ENCODE results near the gene ELMO1. TPM values are rescaled to one million over a fixed set of nuclear protein-coding genes. Genes with fewer than 3 reads are reported as not detected.

ELMO1 gene
- total RNA-seq, 1 experiment from 2014 or later: 7.8 TPM

GRCh38 chr7:37249240-37249639 lies 199.4 kb downstream of the ELMO1 start:
- Histone ChIP-seq H3K27me3 (ENCODE audit: insufficient read depth, low read length) (no peaks in the 10 kb centered on the region), H2AFZ (ENCODE audit: low read length) (no peak overlapping the region), H3K4me1 (ENCODE audit: insufficient read depth, low read length) (peaks cover 9% of the 10 kb centered on the region; the same call in 1 of the 2 replicates), H2BK12ac (ENCODE audit: insufficient read length, low read depth, low read length) (no peak overlapping the region), H3T11ph (ENCODE audit: low read length) (no peak overlapping the region), H2BK15ac (ENCODE audit: low read depth, low read length) (no peak overlapping the region), H3K23ac (ENCODE audit: insufficient read length, low read depth, low read length) (no peak overlapping the region), H3K9ac (ENCODE audit: extremely low read depth, insufficient read length, low read length) (no peak overlapping the region), H4K5ac (ENCODE audit: insufficient read length, low read depth, low read length) (no peak overlapping the region), H2AK5ac (ENCODE audit: insufficient read length, low read length) (no peak overlapping the region), H2BK5ac (ENCODE audit: insufficient read length, low read length) (no peak overlapping the region), H3K9me3 (ENCODE audit: control insufficient read depth, low read depth, low read length) (no peaks in the 10 kb centered on the region), H3K56ac (ENCODE audit: insufficient read length, low read depth, low read length) (no peak overlapping the region), H4K91ac (ENCODE audit: insufficient read length, low read depth, low read length) (no peak overlapping the region), H3K27ac (ENCODE audit: insufficient read length, low read depth, low read length) (peak overlapping the region; percentile 99), H3K4ac (ENCODE audit: low read depth, low read length) (no peak overlapping the region), H3K4me2 (ENCODE audit: insufficient read depth, insufficient read length, low read length) (no peak overlapping the region), H2BK20ac (ENCODE audit: low read depth, low read length, poor library complexity, severe bottlenecking) (no peak overlapping the region), H3K23me2 (ENCODE audit: insufficient read length, low read depth, low read length, poor library complexity, severe bottlenecking) (no peaks in the 10 kb centered on the region), H4K20me1 (ENCODE audit: control insufficient read depth, insufficient read depth, insufficient read length) (no peaks in the 10 kb centered on the region), H2BK120ac (ENCODE audit: low read depth, low read length, poor library complexity, severe bottlenecking) (no peak overlapping the region), H3K79me1 (ENCODE audit: insufficient read depth, low read depth, low read length, poor library complexity, severe bottlenecking) (no peaks in the 10 kb centered on the region), H3K14ac (ENCODE audit: insufficient read depth, low read length) (no peak overlapping the region), H3K18ac (ENCODE audit: insufficient read length, low read depth, low read length) (no peak overlapping the region), H3K79me2 (ENCODE audit: insufficient read depth, low read length) (no peaks in the 10 kb centered on the region), H4K8ac (replicated peaks; ENCODE audit: insufficient read length, low read depth, low read length) (no peak overlapping the region)
- no peaks in the 10 kb centered on the region for H3K27me3 Mint-ChIP-seq (ENCODE audit: low read depth)
- no CpG with 5 or more reads among the region's 1 CpG for WGBS (ENCODE audit: extremely low coverage, insufficient read length, low lambda C conversion rate)
- no peak for TF ChIP-seq CTCF (conservative IDR thresholded peaks at IDR 0.05)
- H3K36me3 Mint-ChIP-seq (ENCODE audit: insufficient read depth in 1 of 3, low read depth in 3 of 3): peaks cover 4 to 18% (median 5%) of the 10 kb centered on the region in 3 experiments
- no peak for DNase-seq
- peak overlapping the region; percentile 98 to 100 (median 100) for H3K27ac Mint-ChIP-seq
- peaks cover 43 to 47% of the 10 kb centered on the region in 2 experiments for H3K4me1 Mint-ChIP-seq
- H3K9me3 Mint-ChIP-seq: peaks cover 5 to 13% of the 10 kb centered on the region in 2 experiments; a peak in 4 of 5 replicates
- peak overlapping the region in 1 of 2 experiments; percentile 7; a peak in 1 of 5 replicates for H3K4me3 Mint-ChIP-seq
